HT1080 (cell line): Measurements from ENCODE around the gene ASTN1. TPM values are rescaled to one million over a fixed set of nuclear protein-coding genes. Genes with fewer than 3 reads are reported as not detected.
"Not testable (repeated sequence)": the region's sequence is repeated elsewhere in the genome, so short reads cannot be mapped to it uniquely, and the experiment has no call there.

ENCODE experiments used
- DNase-seq: peaks from one replicate; pipeline ENCODE4 v3.0.0-alpha.2; 2015; ENCODE audit warnings: low read depth
- total RNA-seq: library from RNA; depleted of rRNA; stranded (reverse); fragments of >200 nt; shearing (Covaris generic); gene quantifications from 2 replicates; pipeline ENCODE4 v1.2.3, GENCODE V29; 2014

ASTN1 gene
- total RNA-seq, 1 experiment from 2014 or later, result 0.16 TPM

- no peak for DNase-seq
Observed at GRCh38 chr1:177106614-177107365, 57.7 kb downstream of the ASTN1 start.

GRCh38 chr1:177106196-177106595 is 58.3 kb downstream of the ASTN1 start:
- no peak for DNase-seq

GRCh38 chr1:177103005-177103852 is 61.3 kb downstream of the ASTN1 start:
- DNase-seq, result no peak

GRCh38 chr1:177092001-177092400 is 72.5 kb downstream of the ASTN1 start:
- no peak for DNase-seq

- peak; percentile 32 for DNase-seq
Observed at GRCh38 chr1:177091040-177091439, 73.5 kb downstream of the ASTN1 start.

- no peak for DNase-seq
Observed at GRCh38 chr1:177088966-177089365, 75.5 kb downstream of the ASTN1 start.

- peak; percentile 29 for DNase-seq
Observed at GRCh38 chr1:177082855-177083693, 81.4 kb downstream of the ASTN1 start.

- no peak for DNase-seq
Observed at GRCh38 chr1:177080564-177080963, 83.9 kb downstream of the ASTN1 start.

GRCh38 chr1:177077734-177078499 is 86.6 kb downstream of the ASTN1 start:
- DNase-seq, result peak; percentile 62

GRCh38 chr1:177077006-177077405 is 87.5 kb downstream of the ASTN1 start:
- no peak for DNase-seq

- DNase-seq, result not testable (repeated sequence)
Observed at GRCh38 chr1:177074811-177075210, 89.7 kb downstream of the ASTN1 start.

- DNase-seq, result no peak
Observed at GRCh38 chr1:177069490-177069889, 95.0 kb downstream of the ASTN1 start.

GRCh38 chr1:177067752-177068410 is 96.6 kb downstream of the ASTN1 start:
- DNase-seq, result no peak

- DNase-seq, result no peak
Observed at GRCh38 chr1:177065430-177065829, 99.1 kb downstream of the ASTN1 start.

- no peak for DNase-seq
Observed at GRCh38 chr1:177063648-177064047, 100.9 kb downstream of the ASTN1 start.

GRCh38 chr1:177054542-177054941 is 110.0 kb downstream of the ASTN1 start:
- DNase-seq, result no peak

- DNase-seq, result no peak
Observed at GRCh38 chr1:177053648-177054047, 110.9 kb downstream of the ASTN1 start.

- no peak for DNase-seq
Observed at GRCh38 chr1:177048314-177049069, 116.0 kb downstream of the ASTN1 start.

- no peak for DNase-seq
Observed at GRCh38 chr1:177045151-177045550, 119.4 kb downstream of the ASTN1 start.

- no peak for DNase-seq
Observed at GRCh38 chr1:177044390-177044789, 120.1 kb downstream of the ASTN1 start.
